ENCODE results near the gene HOXA3.

Gene HOXA3

GRCh38 chr7:27168265-27168947 lies 16.0 kb upstream of the HOXA3 start:
- no peak for DNase-seq (ENCODE audit: low read depth in 1 of 2, low spot score in 1 of 2)

GRCh38 chr7:27167916-27168264 lies 15.5 kb upstream of the HOXA3 start:
- DNase-seq (ENCODE audit: low read depth in 1 of 2, low spot score in 1 of 2): no peak

DNA sequence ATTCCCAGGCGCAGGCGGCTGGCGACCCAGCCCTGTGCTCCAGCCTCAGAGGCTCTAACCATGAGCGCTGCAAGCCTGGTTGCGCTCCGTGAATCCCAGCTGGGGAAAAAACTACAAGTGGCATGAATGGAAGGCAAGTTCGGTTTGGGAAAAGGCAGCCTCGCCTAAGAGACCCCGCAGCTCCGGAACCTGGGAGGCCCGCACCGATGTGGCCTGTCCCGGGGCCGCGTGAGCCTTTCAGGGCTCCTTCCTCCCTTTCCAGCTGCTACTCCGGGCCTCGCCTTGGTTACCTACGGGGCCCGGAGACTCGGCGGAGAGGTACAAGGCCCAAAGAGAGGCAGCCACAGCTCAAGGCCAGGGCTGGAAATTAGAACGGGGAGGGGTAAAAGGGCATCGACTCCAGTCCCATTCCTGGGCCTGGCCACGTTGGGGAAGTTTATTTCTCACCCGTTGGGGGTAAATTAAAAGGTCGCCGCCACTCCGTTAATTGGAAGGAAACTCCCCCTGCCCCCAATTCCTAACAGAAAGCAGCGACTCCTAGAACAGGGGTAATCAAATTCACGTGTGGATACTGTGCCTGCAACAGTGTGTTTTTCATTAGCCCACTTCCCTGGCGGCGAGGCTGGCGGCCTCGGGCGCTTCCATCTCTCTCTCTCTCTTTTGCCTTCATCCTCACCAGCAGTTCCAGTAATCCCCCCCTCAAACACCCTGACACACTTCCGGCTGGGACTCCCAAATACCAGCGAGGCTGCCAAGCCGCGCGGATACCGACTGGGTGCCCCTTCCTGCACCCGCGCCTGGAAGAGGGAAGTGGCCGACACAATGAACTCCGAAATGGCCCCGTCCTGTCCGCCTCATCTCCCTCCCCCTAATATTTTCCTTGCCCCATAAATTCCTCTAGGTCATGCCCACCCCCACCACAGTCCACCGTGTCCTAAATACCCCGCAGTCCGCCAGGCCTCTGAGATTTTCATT lies 14.4 kb upstream of the HOXA3 start:
- DNase-seq (ENCODE audit: low read depth in 1 of 2, low spot score in 1 of 2): no peak

GRCh38 chr7:27165996-27166530 lies 13.7 kb upstream of the HOXA3 start:
- no peak for DNase-seq (ENCODE audit: low read depth in 1 of 2, low spot score in 1 of 2)

DNA sequence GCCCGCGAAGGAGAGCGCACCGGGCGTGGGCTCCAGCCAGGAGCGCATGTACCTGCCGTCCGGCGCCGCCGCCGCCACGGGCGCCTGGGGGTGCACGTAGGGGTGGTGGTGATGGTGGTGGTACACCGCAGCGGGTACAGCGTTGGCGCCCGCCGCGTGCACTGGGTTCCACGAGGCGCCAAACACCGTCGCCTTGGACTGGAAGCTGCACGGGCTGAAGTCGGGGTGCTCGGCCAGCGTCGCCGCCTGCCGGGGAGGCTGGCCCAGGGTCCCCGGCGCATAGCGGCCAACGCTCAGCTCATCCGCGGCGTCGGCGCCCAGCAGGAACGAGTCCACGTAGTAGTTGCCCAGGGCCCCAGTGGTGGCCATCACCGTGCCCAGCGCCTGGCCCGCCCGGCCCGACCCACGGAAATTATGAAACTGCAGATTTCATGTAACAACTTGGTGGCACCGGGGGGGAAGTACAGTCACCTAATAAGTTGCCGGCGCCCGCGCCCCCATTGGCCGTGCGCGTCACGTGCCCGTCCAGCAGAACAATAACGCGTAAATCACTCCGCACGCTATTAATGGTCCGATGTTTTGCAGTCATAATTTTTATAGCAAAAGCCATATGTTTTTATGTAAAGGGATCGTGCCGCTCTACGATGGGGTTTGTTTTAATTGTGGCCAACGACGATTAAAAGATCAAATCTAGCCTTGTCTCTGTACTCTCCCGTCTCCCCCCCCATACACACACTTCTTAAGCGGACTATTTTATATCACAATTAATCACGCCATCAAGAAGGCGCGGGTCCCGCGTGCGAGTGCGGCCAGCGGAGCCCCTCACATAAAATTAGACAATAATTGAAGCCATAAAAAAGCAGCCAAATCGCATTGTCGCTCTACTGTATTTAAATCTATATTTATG lies 13.0 kb upstream of the HOXA3 start, which contains the start of gene HOXA9:
HOXA9 (minus strand) TSS at position 449 of the 907 bp plus-strand sequence; CDS start at position 369, 80 bp downstream.
- DNase-seq (ENCODE audit: low read depth in 1 of 2, low spot score in 1 of 2): no peak

- no peak for DNase-seq (ENCODE audit: low read depth in 1 of 2, low spot score in 1 of 2)
Measured at GRCh38 chr7:27164367-27165088, 12.1 kb upstream of the HOXA3 start.

DNA sequence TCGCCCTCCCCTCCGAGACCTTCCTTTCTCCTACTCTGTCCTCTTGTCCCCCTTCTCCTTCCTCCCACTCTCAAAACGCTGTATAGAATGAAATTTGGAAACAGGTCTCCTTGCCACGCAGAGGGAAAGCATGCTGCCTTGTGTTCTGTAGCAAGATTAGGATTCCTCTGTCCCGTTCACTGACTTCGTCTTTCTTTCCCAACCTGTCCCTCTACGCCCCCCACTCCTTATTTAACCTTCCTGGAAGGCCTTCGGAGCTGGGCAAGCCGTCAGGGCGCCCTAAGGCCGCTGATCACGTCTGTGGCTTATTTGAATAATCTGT lies 11.6 kb upstream of the HOXA3 start:
- DNase-seq (ENCODE audit: low read depth in 1 of 2, low spot score in 1 of 2): no peak

DNA sequence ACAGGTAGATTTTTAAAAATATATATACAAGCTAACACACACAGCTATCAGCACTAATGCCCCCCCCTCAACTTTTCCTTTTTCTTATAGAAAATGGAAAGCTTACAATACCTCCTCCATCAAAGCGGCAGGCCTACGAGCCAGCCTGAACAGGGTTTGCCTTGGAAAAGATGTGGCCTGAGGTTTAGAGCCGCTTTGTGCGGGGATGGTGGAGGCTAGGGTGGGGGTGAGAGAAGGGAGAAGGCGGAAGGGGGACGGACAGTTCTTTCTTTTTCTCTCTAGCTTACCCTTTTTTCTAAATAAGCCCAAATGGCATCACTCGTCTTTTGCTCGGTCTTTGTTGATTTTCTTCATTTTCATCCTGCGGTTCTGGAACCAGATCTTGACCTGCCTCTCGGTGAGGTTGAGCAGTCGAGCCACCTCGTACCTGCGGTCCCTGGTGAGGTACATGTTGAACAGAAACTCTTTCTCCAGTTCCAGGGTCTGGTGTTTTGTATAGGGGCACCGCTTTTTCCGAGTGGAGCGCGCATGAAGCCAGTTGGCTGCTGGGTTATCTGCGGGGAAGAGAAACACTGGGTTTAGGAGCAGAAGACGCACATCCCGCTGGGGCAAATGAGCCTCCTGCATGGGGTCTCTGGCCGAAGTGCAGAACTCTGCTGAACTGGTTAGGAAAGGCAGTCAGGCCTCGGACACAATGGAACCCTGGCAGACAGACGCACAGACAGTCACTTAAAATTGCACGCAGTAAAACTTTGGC lies 11.1 kb upstream of the HOXA3 start:
- no peak for DNase-seq (ENCODE audit: low read depth in 1 of 2, low spot score in 1 of 2)

DNA sequence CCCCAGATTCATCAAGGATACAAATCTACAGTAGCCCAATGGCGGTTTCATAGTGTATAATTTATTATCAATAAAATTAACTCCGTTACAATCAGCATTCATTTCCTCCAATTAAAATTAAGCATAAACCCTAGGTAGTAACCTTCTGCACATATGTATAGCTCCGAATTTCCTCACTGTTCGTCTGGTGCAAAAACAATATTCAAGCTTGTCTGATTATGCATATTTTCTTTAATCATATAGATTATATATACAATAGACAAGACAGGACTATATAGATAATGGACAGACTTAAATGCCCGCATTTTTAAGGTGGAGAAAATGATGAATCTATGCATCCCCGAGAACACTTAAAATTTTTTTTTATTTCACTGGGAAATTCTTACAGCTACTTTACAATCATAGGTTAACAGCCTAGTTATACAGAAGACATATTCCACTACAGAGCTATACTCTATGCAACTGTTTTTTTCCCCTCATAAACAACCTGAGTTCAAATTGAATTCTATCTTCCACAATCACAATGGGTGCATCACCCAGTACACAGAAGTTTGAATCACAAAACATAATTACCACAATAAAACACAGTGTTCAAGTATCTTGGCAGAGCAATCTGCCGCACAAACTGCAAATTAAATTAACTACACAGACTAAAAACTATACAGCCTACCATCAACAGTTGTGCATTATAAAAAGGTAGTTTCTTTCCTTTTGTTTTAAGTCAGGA lies 10.3 kb upstream of the HOXA3 start:
- no peak for DNase-seq (ENCODE audit: low read depth in 1 of 2, low spot score in 1 of 2)

DNA sequence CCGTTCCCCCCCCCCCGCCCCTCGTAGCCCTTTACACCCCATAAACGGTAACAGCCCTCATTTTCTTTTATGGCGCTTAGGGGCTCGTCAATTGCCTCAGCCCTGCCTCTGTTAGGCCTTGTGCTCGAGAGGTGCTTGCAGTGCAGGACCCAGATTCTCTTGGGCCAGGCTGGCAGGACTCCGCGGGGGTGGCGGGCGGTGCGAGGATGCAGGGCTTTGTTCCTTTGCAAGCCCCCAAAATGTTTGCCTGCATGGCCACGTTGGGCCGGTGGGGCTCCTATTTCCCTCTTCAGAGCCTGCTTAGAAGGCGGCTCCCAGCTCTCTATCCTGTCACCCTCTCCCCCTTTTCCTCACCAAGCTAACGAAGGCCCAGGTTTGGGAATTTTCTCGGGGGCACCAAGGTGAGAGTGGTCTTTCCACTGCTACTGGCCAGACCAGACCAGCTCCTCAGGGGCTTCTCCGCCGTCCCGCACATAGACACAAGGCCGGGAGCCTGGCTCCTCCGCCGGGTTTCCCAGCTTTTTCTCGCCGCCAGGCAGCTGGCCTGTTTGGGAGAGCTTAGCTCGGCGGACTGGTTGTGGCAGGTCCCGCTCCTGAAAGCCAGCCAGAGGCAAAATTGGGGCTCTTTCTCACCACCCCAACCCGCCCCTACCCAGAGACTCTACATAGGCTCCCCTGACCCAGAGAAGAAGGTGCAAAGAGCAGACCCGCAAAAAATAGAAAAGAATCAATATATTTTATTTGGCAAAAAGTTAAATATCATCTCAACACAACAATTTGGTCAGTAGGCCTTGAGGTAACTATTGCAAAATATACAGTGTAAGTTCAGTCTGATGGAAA lies 9.6 kb upstream of the HOXA3 start:
- DNase-seq (ENCODE audit: low read depth in 1 of 2, low spot score in 1 of 2): no peak

DNA sequence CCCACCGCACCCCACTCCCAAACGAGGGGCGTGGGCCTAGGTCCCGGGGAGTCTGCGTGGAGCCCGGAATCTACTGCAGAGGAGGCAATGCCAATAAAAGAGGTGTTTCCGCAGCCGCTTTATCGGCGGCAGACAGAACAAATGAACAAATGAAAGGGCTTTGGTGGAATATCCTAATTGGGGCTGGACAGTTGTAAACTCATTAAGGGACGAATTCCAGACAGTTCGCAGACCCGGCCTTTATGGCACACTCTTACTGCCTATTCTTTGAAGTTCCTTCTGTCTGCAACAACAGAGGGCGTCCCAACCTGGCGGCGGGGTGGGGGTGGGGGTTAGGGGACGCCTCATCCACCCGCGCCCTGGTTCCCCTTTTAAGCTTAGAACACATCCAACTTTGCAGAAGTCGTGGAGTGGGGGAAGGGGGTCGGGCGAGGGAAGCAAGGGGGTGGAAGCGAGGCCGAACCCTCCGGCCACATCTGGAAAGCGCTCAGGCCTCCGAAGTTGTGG lies 8.9 kb upstream of the HOXA3 start:
- DNase-seq (ENCODE audit: low read depth in 1 of 2, low spot score in 1 of 2): no peak

DNA sequence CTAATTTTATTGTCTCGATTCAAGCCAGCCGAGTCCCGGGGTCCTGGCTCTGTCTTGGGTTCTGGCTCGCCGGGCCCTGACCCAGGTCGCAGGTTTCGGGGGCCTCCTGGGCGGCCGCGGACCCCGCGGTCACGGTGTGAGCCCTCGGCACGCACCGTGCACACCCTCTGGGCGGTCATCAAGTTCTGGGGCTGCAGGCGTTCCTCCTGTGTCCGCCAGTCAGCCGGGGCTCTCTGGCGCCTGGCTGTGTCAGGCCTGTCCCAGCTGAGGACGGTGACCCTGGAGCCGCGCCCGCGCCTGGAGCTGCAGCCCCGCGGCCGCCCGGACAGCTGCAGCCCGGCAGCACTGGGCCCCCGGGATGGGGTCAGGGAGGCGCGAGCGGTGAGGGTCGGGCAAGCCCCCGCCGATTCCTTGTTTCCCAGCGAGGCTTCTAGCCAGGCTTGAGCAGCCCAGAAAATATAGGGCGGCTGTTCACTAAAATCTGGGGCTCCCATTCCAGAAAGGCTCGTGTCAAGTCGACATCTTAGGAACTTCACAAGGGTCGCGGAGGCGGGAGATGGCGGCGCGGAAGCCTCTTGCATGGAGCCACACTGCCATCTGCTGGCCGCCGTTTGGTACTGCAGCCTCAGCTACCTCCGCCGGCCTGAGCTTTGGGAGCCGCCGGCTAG lies 8.3 kb upstream of the HOXA3 start:
- peak; percentile 81 to 84 for DNase-seq (ENCODE audit: low read depth in 1 of 2, low spot score in 1 of 2)

- no peak for DNase-seq (ENCODE audit: low read depth in 1 of 2, low spot score in 1 of 2)
Measured at GRCh38 chr7:27160145-27160545, 7.8 kb upstream of the HOXA3 start.

DNA sequence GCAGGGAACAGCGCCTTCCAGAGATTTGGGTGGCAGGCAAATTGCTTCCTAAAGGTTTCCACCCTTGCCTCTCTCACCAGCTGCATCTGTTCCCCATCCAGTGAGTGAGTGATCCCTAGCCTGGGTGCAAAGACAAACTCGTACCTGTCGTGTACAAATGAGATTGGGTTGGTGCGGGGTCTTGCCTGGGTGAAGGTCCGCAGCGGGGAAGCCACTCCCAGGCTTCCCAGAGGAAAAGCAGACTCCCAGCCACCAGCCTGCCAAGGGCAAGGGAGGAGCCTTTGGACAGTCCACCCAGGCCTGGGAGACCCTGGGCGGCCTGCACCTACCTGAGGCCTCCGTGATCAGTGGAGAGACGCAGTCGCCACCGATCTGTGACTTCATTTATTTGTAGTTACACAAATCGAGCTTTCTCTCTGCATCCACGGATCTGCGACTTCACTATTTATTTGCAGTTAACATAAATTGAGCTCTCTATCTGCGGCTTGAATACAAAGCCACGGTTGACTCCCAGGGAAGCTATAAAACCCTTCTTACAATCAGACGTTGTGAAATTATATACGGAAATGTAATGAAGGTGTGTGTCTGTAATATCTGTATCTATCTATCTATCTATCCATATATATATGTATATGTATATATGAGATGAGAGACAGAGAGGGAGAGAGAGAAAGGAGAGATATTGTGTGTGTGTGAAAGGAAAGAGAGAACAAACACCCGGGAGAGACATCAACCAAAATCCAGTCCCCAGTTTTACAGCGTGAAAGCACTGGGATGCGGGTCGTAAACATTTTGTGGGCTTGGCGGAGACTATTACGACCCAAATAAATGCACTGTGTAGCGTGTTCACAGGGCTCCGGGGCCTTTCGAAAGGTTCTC lies 7.1 kb upstream of the HOXA3 start:
- DNase-seq (ENCODE audit: low read depth in 1 of 2, low spot score in 1 of 2): no peak

DNA sequence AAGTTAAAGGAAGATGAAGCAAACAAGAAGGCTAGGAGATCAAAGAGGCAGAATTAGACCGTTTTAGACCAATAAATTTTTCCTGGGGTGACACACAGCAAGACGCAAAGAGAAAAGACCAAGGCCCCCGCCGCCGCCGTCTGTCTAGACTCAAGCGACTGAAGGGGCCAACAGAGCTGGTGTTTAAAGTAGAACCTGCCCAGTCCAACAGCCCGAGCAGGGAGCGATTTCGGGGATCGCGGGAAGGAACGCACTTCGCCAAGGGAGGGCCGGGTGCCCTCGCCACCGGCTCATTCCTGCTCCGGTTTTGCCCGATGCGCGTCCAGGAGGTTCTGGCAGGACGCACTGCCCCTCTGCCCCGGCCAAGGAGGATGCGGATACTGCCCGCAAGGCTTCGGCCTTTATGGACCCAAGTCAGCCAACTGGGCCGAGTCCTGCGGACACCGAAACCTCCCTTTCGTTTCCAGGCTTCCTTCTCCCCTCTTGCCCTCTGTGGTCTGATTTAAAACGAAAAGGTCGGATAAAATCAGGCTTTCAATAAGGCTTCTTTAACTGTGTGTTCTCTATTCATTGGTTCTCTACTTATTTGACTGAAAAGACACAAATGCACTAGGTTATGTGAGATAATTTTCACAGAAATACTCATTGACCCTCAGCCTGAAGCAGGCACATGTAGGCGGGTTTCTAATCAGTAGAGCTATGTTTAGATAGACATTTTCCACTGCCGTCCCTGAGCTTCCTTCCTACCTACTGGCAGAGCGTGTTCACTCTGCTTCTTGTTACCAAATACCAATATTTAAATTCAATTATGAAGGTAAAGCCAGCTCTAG lies 6.3 kb upstream of the HOXA3 start:
- DNase-seq (ENCODE audit: low read depth in 1 of 2, low spot score in 1 of 2): no peak

All from activated CD4-positive, alpha-beta T cell treated with anti-CD3 and anti-CD28 coated beads, Interleukin-2, amount 50 U/mL, for 24 hours (primary cell).